K562 (cell line): ENCODE data around the gene MADD. TPM values are rescaled to one million over a fixed set of nuclear protein-coding genes. Genes with fewer than 3 reads are reported as not detected.
A peak's percentile ranks its signal among the peaks of the same experiment; 100 is the strongest.

Experiments
- ARHGAP35 ChIP-seq: fragments of 450-650 bp; IDR thresholded peaks from 2 replicates; pipeline ENCODE4 v1.6.1; 2018; ENCODE audit not compliant: partially characterized antibody
- ATF6 ChIP-seq: sonication (generic); formaldehyde crosslinking; IDR thresholded peaks from 2 replicates; pipeline ENCODE4 v1.4.0; 2020; ENCODE audit warnings: mild to moderate bottlenecking, missing genetic modification reagents
- ELF4 ChIP-seq: fragments of 450-650 bp; formaldehyde crosslinking; IDR thresholded peaks from 2 replicates; pipeline ENCODE4 v1.4.0; 2022; ENCODE audit warnings: missing genetic modification characterization
- ESRRA ChIP-seq: fragments of 450-650 bp; IDR thresholded peaks from 2 replicates; pipeline ENCODE4 v1.6.1; 2014; ENCODE audit warnings: low read depth, mild to moderate bottlenecking, moderate library complexity, borderline replicate concordance
- FOXA1 ChIP-seq: fragments of 450-650 bp; IDR thresholded peaks from 2 replicates; pipeline ENCODE4 v1.6.1; 2016; ENCODE audit warnings: mild to moderate bottlenecking, borderline replicate concordance
- GTF2F1 ChIP-seq: IDR thresholded peaks from 2 replicates; pipeline ENCODE4 v1.6.1; 2011; ENCODE audit warnings: low read depth, low read length, improper control_type of control experiment
- HDAC8 ChIP-seq: fragments of 450-650 bp; IDR thresholded peaks from 2 replicates; pipeline ENCODE4 v1.6.1; 2016; ENCODE audit warnings: mild to moderate bottlenecking, missing genetic modification characterization, moderate library complexity, missing compliant biosample characterization
- JUN ChIP-seq, 2 experiments: sonication (generic) in 1 of 2; formaldehyde crosslinking in 1 of 2; IDR thresholded peaks; 2 replicates each; pipeline versions ENCODE4 v1.6.1 to v1.8.0; 2012 to 2022; ENCODE audit warnings: borderline replicate concordance in 2 of 2, mild to moderate bottlenecking in 2 of 2, improper control_type of control experiment in 1 of 2, low read depth in 1 of 2, low read length in 1 of 2, missing genetic modification reagents in 1 of 2
- NFRKB ChIP-seq: fragments of 450-650 bp; IDR thresholded peaks from 2 replicates; pipeline ENCODE4 v1.6.1; 2016; ENCODE audit warnings: low read depth
- PHF20 ChIP-seq: fragments of 450-650 bp; IDR thresholded peaks from 2 replicates; pipeline ENCODE4 v1.6.1; 2018; ENCODE audit not compliant: partially characterized antibody
- TAL1 ChIP-seq: fragments of 450-650 bp; IDR thresholded peaks from 2 replicates; pipeline ENCODE4 v1.6.1; 2016; ENCODE audit warnings: mild to moderate bottlenecking
- THRB ChIP-seq: fragments of 450-650 bp; formaldehyde crosslinking; conservative IDR thresholded peaks from 2 replicates; pipeline ENCODE4 v1.4.0; 2022; ENCODE audit warnings: mild to moderate bottlenecking, missing genetic modification characterization
- polyA plus RNA-seq, 8 experiments: library from polyadenylated mRNA; depleted of rRNA in 4 of 8; stranded (reverse) in 5 of 8; unstranded in 3 of 8; fragments of >200 nt; fragmentation: Nextera tagmentation in 2 of 8; fragmentation: Illumina TruSeq in 1 of 8; extraction: Ambion mirVana in 2 of 8; extraction: Trizol in 1 of 8; gene quantifications; 2 replicates each; pipeline versions ENCODE4 v1.2.1 to v1.2.3, GENCODE V29; 2011 to 2014; ENCODE audit warnings: inconsistent platforms in 1 of 8, missing spikeins in 1 of 8
- total RNA-seq, 7 experiments: library from RNA; depleted of rRNA in 6 of 7; stranded (reverse); fragments of >200 nt in 6 of 7; fragmentation: Illumina TruSeq in 2 of 7; extraction: Trizol in 2 of 7; gene quantifications; 2 replicates each; pipeline versions ENCODE4 v1.2.1 to v1.2.3, GENCODE V29; 2011 to 2021; ENCODE audit warnings: low replicate concordance in 1 of 7
- TF ChIP-seq, protein P1 (sequence below): sonication (generic); formaldehyde crosslinking; IDR thresholded peaks from 2 replicates; pipeline ENCODE4 v1.8.0; 2022; ENCODE audit warnings: missing genetic modification reagents, mild to moderate bottlenecking, borderline replicate concordance
- TF ChIP-seq, protein P2 (sequence below): sonication (generic); formaldehyde crosslinking; IDR thresholded peaks from 2 replicates; pipeline ENCODE4 v1.8.1; 2023; ENCODE audit warnings: missing genetic modification reagents, mild to moderate bottlenecking, borderline replicate concordance

The MADD gene
- total and polyA plus RNA-seq, 9 of the 15 experiments (the other 6 are each of a cell fraction or from before 2014, with no cell fraction given), result 0.68 to 57.6 (median 33.6) TPM

DNA sequence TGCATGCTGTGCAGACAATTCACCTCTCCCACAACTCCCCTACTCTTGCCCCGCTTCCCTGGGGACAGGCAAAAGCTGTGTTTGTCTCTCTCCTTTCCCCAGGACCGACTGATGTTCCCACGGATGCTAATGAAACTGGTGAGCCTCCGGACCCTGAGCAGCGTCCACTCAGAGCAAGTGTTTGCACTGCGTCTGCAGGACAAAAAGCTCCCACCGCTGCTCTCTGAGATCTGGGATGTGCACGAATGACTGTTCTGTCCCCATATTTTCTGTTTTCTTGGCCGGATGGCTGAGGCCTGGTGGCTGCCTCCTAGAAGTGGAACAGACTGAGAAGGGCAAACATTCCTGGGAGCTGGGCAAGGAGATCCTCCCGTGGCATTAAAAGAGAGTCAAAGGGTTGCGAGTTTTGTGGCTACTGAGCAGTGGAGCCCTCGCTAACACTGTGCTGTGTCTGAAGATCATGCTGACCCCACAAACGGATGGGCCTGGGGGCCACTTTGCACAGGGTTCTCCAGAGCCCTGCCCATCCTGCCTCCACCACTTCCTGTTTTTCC is 1.4 kb upstream of the MADD start (continued):
- TF ChIP-seq THRB (CRISPR knock-in tag) (no peak), JUN (IDR thresholded peaks at IDR 0.05; ENCODE audit: borderline replicate concordance, low read depth, low read length) (no peak), JUN (CRISPR knock-in tag; IDR thresholded peaks at IDR 0.05; ENCODE audit: borderline replicate concordance) (no peak), NFRKB (peak; percentile 58; the same call in 1 of the 2 replicates), GTF2F1 (no peak), PHF20 (peak; percentile 11), ATF6 (no peak), FOXA1 (no peak), TAL1 (no peak), HDAC8 (tag) (no peak), ARHGAP35 (no peak), ESRRA (no peak), ELF4 (CRISPR knock-in tag) (0 out of 2 replicates have a peak, but pooled peaks have one; percentile 62)
- TF ChIP-seq, protein P1, sequence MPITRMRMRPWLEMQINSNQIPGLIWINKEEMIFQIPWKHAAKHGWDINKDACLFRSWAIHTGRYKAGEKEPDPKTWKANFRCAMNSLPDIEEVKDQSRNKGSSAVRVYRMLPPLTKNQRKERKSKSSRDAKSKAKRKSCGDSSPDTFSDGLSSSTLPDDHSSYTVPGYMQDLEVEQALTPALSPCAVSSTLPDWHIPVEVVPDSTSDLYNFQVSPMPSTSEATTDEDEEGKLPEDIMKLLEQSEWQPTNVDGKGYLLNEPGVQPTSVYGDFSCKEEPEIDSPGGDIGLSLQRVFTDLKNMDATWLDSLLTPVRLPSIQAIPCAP (CRISPR knock-in tag), result no peak
- TF ChIP-seq, protein P2, sequence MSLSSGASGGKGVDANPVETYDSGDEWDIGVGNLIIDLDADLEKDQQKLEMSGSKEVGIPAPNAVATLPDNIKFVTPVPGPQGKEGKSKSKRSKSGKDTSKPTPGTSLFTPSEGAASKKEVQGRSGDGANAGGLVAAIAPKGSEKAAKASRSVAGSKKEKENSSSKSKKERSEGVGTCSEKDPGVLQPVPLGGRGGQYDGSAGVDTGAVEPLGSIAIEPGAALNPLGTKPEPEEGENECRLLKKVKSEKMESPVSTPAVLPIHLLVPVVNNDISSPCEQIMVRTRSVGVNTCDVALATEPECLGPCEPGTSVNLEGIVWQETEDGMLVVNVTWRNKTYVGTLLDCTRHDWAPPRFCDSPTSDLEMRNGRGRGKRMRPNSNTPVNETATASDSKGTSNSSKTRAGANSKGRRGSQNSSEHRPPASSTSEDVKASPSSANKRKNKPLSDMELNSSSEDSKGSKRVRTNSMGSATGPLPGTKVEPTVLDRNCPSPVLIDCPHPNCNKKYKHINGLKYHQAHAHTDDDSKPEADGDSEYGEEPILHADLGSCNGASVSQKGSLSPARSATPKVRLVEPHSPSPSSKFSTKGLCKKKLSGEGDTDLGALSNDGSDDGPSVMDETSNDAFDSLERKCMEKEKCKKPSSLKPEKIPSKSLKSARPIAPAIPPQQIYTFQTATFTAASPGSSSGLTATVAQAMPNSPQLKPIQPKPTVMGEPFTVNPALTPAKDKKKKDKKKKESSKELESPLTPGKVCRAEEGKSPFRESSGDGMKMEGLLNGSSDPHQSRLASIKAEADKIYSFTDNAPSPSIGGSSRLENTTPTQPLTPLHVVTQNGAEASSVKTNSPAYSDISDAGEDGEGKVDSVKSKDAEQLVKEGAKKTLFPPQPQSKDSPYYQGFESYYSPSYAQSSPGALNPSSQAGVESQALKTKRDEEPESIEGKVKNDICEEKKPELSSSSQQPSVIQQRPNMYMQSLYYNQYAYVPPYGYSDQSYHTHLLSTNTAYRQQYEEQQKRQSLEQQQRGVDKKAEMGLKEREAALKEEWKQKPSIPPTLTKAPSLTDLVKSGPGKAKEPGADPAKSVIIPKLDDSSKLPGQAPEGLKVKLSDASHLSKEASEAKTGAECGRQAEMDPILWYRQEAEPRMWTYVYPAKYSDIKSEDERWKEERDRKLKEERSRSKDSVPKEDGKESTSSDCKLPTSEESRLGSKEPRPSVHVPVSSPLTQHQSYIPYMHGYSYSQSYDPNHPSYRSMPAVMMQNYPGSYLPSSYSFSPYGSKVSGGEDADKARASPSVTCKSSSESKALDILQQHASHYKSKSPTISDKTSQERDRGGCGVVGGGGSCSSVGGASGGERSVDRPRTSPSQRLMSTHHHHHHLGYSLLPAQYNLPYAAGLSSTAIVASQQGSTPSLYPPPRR (CRISPR knock-in tag), result no peak
